Renal pelvis (tissue), 12 donors: ENCODE data around the gene IL1RN. TPM values are rescaled to one million over a fixed set of nuclear protein-coding genes. Genes with fewer than 3 reads are reported as not detected.
"Not testable (repeated sequence)": the region's sequence is repeated elsewhere in the genome, so short reads cannot be mapped to it uniquely, and the experiment has no call there.

Experiments
- DNase-seq: peaks from one replicate; pipeline ENCODE4 v3.0.0-alpha.2; 2013
- long read RNA-seq, 16 experiments: transcript quantifications; one replicate each; lab custom pipeline, GENCODE V29; 2026
- polyA plus RNA-seq, 3 donors: library from polyadenylated mRNA; unstranded; fragments of 120-200 nt; gene quantifications; one replicate each; pipeline ENCODE4 v1.2.1, GENCODE V29; 2013; ENCODE audit not compliant: insufficient read length in 3 of 3

The IL1RN gene, protein sequence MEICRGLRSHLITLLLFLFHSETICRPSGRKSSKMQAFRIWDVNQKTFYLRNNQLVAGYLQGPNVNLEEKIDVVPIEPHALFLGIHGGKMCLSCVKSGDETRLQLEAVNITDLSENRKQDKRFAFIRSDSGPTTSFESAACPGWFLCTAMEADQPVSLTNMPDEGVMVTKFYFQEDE
- 1 to 10 TPM; 2.7 to 3.0 (median 2.9) TPM for polyA plus RNA-seq
- long read RNA-seq, donor 1, partial matches to known transcripts: 0 of 2 reads
- long read RNA-seq, donor 1, other reads (novel, unspliced or antisense): 0 of 2 reads
- long read RNA-seq, donor 2, partial matches to known transcripts: 0 of 1 reads
- long read RNA-seq, donor 2, other reads (novel, unspliced or antisense): 0 of 1 reads
- long read RNA-seq, donor 3: 0 reads
- long read RNA-seq, donor 4, partial matches to known transcripts: 0 of 2 reads
- long read RNA-seq, donor 4, other reads (novel, unspliced or antisense): 0 of 2 reads
- long read RNA-seq, donor 5, partial matches to known transcripts: 0 of 2 reads
- long read RNA-seq, donor 5, other reads (novel, unspliced or antisense): 0 of 2 reads
- long read RNA-seq, donor 6, partial matches to known transcripts: 0 of 1 reads
- long read RNA-seq, donor 6, other reads (novel, unspliced or antisense): 0 of 1 reads
- long read RNA-seq, donor 7, transcript IL1RN-202 (5 exons, 1,747 nt): major isoform, 9 of 10 reads
- long read RNA-seq, donor 7, partial matches to known transcripts: 0 of 10 reads
- long read RNA-seq, donor 7, other reads (novel, unspliced or antisense): 0 of 10 reads
- long read RNA-seq, donor 8, partial matches to known transcripts: 0 of 1 reads
- long read RNA-seq, donor 8, other reads (novel, unspliced or antisense): 0 of 1 reads
- long read RNA-seq, donor 9: 0 reads
- long read RNA-seq, donor 10, partial matches to known transcripts: 0 of 1 reads
- long read RNA-seq, donor 10, other reads (novel, unspliced or antisense): 0 of 1 reads
- long read RNA-seq, donor 11: 0 reads
- long read RNA-seq, donor 12, transcript IL1RN-202 (5 exons, 1,747 nt): major isoform, 5 of 5 reads
- long read RNA-seq, donor 12, partial matches to known transcripts: 0 of 5 reads
- long read RNA-seq, donor 12, other reads (novel, unspliced or antisense): 0 of 5 reads
- long read RNA-seq, donor 13, partial matches to known transcripts: 0 of 1 reads
- long read RNA-seq, donor 13, other reads (novel, unspliced or antisense): 0 of 1 reads
- long read RNA-seq, donor 14: 0 reads
- long read RNA-seq, donor 15, transcript IL1RN-202 (5 exons, 1,747 nt): major isoform, 6 of 6 reads
- long read RNA-seq, donor 15, partial matches to known transcripts: 0 of 6 reads
- long read RNA-seq, donor 15, other reads (novel, unspliced or antisense): 0 of 6 reads
- long read RNA-seq, donor 16: 0 reads

- DNase-seq: no peak
Observed at GRCh38 chr2:113126845-113127645, at the start of gene IL1RN. Gene IL1RN, plus strand, starts transcription at chr2:113127598. Its CDS starts 27 bp downstream, at chr2:113127625.

DNA sequence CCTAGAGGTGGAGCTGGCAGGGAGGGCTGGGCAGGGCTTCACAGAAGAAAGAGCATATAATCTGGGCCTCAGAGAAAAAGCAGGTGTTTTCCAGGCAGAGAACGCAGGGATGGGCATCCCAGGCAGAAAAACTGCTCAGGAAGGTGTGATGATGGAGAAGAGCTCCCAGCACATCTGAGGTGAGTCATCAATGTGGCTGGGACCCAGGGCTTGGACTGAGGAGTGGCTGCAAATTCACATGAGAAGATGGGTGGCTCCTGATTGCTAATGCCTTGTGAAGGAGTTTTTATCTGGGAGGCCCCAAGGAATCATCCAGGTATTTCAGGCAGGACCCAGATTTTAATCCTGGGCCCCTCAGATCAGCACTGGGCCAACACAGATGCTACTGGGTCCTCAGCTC, 49.5 kb upstream of the IL1RN start:
- no peak for DNase-seq

- DNase-seq: no peak
Observed at GRCh38 chr2:113078350-113078839, 49.0 kb upstream of the IL1RN start.

- no peak for DNase-seq
Observed at GRCh38 chr2:113079131-113079530, 48.3 kb upstream of the IL1RN start.

DNA sequence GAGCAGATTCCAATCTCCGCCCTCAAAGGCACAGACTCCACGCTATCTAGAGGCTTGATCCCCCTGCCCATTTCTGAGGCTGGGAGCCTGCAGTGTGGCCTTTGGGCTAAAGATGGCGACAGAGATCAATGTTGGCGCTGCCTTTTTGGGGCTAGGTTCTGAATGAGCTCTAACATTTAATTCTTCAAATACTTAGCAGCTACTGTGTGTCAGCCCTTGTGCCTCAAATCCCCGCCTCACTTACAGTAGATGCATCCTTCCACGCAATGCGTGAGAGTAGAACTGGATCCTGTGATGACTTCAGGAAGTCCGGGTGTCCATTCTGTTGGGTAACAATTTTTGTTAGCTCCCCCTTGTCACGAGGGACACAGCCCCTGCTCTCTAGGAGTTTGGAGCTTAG, 47.3 kb upstream of the IL1RN start:
- DNase-seq: no peak

DNA sequence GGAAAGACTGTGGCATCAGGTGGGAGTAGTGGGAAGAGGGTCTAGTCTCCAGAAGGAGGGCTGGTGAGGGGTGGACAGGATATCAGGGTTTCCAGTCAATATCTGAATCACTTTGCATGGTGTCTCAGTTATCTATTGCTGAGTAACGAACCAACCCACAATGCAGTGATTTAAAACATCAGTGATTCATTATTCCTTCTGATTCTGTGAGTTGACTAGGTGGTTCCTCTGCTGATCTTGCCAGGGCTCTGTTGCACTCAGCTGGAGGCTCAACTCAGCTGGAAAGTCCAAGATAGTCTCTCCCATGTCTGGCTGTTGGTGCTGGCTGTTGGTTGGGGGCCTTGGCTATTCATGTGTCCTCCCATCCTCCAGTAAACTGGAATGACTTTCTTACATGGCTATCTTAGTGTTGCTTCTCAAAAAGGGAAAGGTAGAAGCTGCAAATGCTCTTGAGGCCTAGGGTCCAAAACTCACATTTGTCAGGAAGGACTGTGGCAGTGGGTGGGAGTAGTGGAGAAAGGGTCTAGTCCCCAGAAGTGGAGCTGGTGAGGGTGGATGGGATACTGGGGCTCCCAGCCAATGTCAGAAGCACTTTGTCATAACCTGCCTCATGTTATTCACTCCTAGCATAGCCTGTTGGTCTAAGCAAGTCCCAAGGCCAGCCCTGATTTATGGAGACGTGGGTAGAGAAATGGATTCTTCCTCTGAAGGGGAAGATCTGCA, 45.7 kb upstream of the IL1RN start:
- DNase-seq: no peak

- no peak for DNase-seq
Observed at GRCh38 chr2:113083296-113083695, 44.1 kb upstream of the IL1RN start.

DNA sequence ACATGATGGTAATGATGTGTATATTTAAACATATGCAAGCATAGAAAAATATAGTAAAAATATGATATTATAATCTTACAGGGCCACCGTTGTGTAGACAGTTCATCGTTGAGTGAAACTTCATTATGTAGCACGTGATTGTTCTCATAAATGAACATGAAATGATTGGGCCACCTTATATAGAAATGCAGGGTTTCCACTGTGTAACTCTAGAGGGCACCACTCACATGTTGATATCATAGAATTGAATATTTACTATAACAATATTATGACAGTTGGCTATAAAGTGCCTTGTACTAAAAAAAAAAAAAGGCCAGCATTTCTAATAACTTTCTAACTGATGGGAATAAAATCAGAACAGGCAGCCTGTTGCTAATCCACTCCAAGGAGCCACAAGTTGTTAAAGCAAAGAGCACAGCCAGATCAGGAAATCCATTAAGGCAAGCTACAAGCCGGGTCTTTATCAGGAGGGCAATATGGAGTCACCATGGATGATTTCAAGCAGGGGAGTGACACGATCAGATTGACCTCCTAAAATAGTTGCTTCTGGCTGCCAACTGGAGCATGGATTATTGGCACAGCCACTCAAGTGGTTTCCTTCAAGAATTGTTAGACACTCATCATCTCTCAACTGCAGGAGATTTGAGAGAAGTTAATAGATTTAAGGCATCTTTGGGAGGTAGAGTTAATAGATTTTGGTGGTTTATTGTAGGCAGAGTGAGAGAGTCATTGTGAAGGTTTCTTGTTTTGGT, 43.0 kb upstream of the IL1RN start:
- no peak for DNase-seq

DNA sequence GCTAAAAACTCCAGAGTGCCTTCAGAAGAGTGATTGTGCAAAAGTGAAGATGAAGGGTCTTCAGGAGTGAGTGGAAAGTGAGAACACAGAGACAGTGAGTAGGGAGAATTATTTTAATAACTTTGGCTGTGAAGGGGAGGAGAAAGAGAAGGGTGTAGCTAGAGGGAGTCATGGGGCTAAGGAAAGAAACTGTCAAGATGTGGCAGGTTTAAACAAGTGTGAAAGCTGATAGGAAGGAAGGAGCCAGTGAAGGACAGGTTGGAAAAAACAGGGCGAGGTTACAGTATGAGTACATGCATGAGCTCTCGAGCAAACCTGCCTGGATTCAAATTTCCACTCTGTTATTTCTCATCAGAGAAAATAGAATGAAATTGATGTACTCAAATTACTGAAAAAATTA, 41.9 kb upstream of the IL1RN start:
- DNase-seq: no peak

DNA sequence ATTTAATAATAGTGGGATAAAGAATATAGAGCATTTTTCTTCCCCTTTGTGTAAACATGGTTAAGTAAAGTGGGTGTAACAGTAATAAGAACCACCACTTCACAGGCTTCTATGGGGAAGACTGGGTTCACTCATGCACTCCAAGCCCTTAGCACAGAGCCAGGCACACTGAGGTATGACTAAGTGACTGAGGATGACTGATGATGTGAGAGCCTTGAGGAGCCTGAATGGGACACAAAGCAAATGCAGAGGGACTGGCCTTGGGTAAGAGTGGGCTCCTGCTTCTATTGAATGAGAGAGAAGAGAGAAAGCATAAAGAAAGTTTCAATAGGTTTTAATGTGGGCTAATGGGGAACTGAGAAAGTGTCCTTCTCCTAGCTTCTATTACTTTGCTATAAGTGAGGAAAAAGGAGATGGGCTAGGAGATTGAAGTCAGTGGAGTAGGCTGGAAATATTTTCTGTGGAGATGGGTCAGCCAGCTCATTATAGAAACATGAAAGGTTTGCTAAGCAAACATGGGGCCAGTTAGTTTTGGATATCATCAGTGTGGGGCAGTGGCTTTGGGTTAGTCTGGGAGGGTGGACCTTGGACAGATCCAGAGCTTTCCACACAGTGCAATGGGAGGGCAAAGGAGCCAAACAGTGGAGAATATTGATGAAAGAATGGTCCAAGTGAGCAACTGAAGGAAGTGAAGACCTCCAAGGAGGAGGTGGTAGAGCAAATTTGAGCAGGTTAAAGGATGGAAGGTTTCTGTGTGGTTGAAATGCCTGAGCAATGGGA, 39.0 kb upstream of the IL1RN start:
- DNase-seq: no peak

DNA sequence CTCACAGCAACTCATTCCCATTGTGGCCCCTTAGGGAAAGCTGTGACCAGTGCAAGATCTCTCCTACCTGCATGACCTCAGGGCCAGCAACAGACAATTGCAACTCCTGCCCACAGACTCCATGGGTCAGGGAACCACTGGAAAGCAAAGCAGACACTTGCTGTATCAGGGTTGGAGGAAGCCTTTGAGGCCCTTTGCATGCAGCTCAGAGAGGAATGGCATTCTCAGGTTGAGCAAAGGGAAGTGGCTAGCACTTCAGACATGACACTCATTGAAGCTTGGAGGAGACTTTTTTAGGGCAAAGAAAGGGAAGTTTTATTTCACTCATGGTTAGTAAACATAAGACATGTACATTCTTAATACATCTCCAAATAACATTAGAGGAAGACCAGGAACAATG, 37.5 kb upstream of the IL1RN start:
- DNase-seq: no peak

GRCh38 chr2:113091231-113091896, 36.0 kb upstream of the IL1RN start:
- no peak for DNase-seq

DNA sequence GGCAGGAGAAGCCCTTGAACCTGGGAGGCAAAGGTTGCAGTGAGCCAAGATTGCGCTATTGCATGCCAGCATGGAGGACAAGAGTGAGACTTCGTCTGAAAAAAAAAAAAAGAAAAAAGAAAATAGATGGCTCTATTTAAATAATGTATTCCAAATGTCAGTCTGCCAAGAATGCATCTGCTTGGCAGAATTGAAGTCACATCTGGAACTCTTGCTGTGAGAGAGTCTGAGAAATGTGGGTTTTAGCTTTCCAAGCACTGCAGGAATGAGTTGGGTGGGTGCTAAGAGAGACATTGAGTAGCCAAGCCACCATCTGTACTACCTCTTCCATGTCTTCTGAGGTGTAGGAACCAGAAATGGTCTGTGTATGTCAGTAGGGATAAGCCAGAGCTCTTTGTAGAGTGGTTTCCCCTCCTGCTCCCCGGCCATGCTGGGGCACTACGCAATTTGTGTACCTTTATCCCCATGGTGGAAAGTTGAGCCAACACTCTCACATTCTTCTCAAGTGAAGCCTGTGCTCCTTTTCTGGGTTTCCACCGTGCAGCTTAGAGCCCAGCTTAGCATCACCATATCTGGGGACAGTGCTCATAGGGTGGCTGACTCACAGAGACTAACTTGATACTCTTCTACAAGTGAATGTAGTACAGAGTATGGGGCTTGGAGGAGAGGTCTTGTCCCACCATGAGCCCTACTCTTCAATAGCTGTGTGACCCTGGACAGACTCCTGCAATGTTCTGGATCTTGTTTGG, 34.4 kb upstream of the IL1RN start:
- DNase-seq: no peak

DNA sequence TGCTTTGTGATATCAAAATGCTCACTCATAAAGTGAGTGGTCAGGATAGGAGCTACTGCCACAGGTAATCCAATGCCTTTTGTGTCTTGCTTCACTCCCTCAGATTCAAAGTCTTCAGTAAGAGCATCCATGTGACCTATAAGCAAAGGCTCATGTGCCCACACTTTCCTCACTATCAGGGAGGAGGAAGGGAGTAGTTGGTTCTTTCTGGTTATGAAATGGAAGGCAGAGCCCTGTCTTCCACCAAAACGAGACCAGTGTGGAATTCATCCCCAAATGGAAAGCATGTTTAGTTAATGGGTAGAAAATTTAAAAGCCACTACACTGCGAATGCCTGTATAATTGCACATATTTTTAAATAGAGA, 33.8 kb upstream of the IL1RN start:
- no peak for DNase-seq

DNA sequence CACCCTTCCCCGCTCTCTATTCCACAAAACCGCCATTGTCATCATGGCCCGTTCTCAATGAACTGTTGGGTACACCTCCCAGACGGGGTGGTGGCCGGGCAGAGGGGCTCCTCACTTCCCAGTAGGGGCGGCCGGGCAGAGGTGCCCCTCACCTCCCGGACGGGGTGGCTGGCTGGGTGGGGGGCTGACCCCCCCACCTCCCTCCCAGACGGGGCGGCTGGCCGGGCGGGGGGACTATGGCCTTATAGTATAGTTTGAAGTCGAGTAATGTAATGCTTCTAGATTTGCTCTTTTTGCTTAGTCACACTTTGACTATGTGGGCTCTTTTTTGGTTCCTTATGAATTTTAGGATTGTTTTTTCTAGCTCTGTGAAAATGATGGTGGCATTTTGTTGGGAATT, 31.1 kb upstream of the IL1RN start:
- not testable (repeated sequence) for DNase-seq

DNA sequence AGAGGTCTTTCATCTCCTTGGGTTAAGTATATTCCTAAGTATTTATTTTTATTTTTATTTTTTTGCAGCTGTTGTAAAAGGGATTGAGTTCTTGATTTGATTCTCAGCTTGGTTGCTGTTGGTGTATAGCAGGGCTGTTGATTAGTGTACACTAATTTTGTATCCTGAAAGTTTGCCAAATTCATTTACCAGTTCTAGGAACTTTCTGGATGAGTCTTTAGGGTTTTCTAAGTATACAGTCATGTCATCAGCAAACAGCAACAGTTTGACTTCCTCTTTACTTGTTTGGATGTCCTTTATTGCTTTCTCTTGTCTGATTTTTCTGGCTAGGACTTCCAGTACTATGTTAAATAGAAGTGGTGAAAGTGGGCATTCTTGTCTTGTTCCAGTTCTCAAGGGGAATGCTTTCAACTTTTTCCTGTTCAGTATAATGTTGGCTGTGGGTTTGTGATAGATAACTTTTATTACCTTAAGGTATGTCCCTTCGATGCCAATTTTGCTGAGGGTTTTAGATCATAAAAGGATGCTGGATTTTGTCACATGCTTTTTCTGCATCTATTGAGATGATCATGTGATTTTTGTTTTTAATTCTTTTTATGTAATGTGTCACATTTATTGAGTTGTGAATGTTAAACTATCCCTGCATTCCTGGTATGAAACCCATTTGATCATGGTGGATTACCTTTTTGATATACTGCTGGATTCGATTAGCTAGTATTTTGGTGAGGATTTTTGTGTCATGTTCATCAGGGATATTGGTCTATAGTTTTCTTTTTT, 30.4 kb upstream of the IL1RN start:
- DNase-seq: not testable (repeated sequence)
